Esophagus squamous epithelium (tissue), 5 donors: ENCODE measurements around the gene CLDN1. TPM values are rescaled to one million over a fixed set of nuclear protein-coding genes. Genes with fewer than 3 reads are reported as not detected.

Source experiments
- DNase-seq: peaks from one replicate; lab custom pipeline; 2025; lab: John Stamatoyannopoulos, UW
- H3K27ac ChIP-seq, 4 donors: fragments of 200-600 bp; sonication (generic); one replicate each; pipeline ENCODE4 v1.5.1; 2016 to 2019; ENCODE audit warnings: mild to moderate bottlenecking in 1 of 4
- H3K27me3 ChIP-seq, 4 donors: fragments of 200-600 bp; sonication (generic); 1 replicate in 3 of 4; 2 replicates in 1 of 4; pipeline versions ENCODE4 v1.5.1 to v1.6.0; 2017 to 2021; ENCODE audit warnings: antibody characterized with exemption in 1 of 4
- H3K36me3 ChIP-seq, 3 donors: fragments of 200-600 bp; sonication (generic); one replicate each; pipeline ENCODE4 v1.5.1; 2016 to 2019
- H3K4me1 ChIP-seq, 3 donors: fragments of 200-600 bp; sonication (generic); one replicate each; pipeline ENCODE4 v1.5.1; 2017 to 2019
- H3K4me3 ChIP-seq, 4 donors: fragments of 200-600 bp; sonication (generic); 1 replicate in 3 of 4; 2 replicates in 1 of 4; pipeline ENCODE4 v1.5.1; 2016 to 2019; ENCODE audit warnings: mild to moderate bottlenecking in 2 of 4, moderate library complexity in 1 of 4
- H3K9me3 ChIP-seq, 3 donors: fragments of 200-600 bp; sonication (generic); one replicate each; pipeline ENCODE4 v1.5.1; 2016 to 2019
- CTCF ChIP-seq, 6 experiments: fragments of 450-650 bp in 4 of 6; fragments of 200-600 bp in 2 of 6; sonication (generic) in 2 of 6; IDR thresholded peaks; one replicate each; pipeline ENCODE4 v1.5.1; 2016 to 2019; ENCODE audit warnings: antibody characterized with exemption in 6 of 6, mild to moderate bottlenecking in 4 of 6, moderate library complexity in 4 of 6
- POLR2A ChIP-seq, 4 donors: fragments of 450-650 bp; IDR thresholded peaks; one replicate each; pipeline ENCODE4 v1.6.1; 2017; ENCODE audit warnings: antibody characterized with exemption in 4 of 4, mild to moderate bottlenecking in 4 of 4, moderate library complexity in 3 of 4
- WGBS, 2 donors: methylation state at CpG; one replicate each; pipeline ENCODE4 v1.1.5; 2018; 5-methylcytosine and 5-hydroxymethylcytosine counted together
- intact Hi-C: fragments of 100-400 bp; cut with DNase I; formaldehyde crosslinking; loops from one replicate; pipeline ENCODE4 v1.15.0; 2022
- total RNA-seq, 4 donors: library from RNA; depleted of rRNA; stranded (reverse); fragments of >200 nt; gene quantifications; one replicate each; pipeline ENCODE4 v1.1.0, GENCODE V29; 2016
- donor health status: DM: yes; HTN: yes; CAD: no.

The CLDN1 gene
- total RNA-seq, 4 donors from 2014 or later: 34.8 to 59.6 (median 45.4) TPM

DNA sequence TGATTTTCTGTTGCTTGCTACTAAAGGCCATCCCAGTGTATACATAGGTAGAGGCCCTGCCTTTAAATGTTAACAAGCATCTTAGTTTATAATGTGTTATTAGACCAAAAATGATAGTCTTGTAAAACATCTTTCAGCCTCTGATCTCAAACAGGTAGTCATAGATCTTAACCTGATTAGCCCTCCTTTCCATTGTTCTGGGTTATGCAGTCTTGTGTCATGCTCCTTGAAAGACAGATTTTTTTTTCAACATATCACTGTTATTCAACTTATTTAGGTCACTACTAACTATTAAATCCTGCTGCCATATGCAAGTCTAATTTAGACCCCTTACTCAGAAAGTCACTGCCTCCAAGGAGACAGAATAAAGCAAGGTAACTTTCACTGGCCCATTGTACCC, 46.6 kb upstream of the CLDN1 start:
- Histone ChIP-seq H3K27me3 (no peaks in the 10 kb centered on the region), H3K4me1 (peaks cover 3 to 69% (median 6%) of the 10 kb centered on the region in 3 donors), H3K9me3 (no peaks in the 10 kb centered on the region), H3K27ac (peak overlapping the region in 3 of 4 donors; percentile 80 to 86 (median 86)), H3K36me3 (no peaks in the 10 kb centered on the region), H3K4me3 (no peak overlapping the region)
- no peak for DNase-seq
- TF ChIP-seq CTCF (IDR thresholded peaks at IDR 0.05) (no peak), POLR2A (IDR thresholded peaks at IDR 0.05) (no peak)
- intact Hi-C loops: no loop called here

DNA sequence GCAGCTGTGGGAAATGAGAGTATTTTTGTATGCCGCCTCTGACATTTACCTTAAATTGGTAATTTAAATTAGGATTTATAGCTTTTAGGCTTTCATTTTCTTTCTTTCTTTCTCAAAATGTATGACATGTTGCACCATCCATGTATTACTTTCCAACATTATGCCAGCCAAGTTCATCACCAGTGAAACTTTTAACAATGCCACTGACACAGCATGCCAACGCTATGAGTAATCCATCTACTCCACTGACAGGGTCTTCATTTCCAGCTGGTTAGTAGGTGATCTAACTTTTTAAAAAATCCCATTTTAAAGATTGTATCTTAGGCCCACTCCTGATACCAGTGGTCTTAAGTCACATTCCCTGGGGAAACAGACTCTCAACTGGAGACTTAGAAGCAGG, 43.9 kb upstream of the CLDN1 start:
- no peak for DNase-seq
- Histone ChIP-seq H3K4me1 (peaks cover 6 to 59% (median 9%) of the 10 kb centered on the region in 3 donors), H3K36me3 (no peaks in the 10 kb centered on the region), H3K9me3 (no peaks in the 10 kb centered on the region), H3K27ac (no peak overlapping the region), H3K27me3 (no peaks in the 10 kb centered on the region), H3K4me3 (no peak overlapping the region)
- 21 to 50% methylated on average over 2 of the region's 2 CpGs for WGBS, 2 donors
- TF ChIP-seq POLR2A (IDR thresholded peaks at IDR 0.05): no peak
- TF ChIP-seq CTCF (IDR thresholded peaks at IDR 0.05): no peak
- intact Hi-C loops: no loop called here

- no peaks in the 10 kb centered on the region for H3K27me3 ChIP-seq
- TF ChIP-seq CTCF (IDR thresholded peaks at IDR 0.05) (no peak), POLR2A (IDR thresholded peaks at IDR 0.05) (no peak)
- H3K4me3 ChIP-seq: no peak overlapping the region
- no peak overlapping the region for H3K27ac ChIP-seq
- WGBS, 2 donors: 75 to 85% methylated on average over 9 of the region's 9 CpGs
- no peaks in the 10 kb centered on the region for H3K9me3 ChIP-seq
- intact Hi-C loops: no loop called here
- peaks cover 0 to 32% (median 6%) of the 10 kb centered on the region in 3 donors for H3K4me1 ChIP-seq
- DNase-seq: no peak
- no peaks in the 10 kb centered on the region for H3K36me3 ChIP-seq
Measured at GRCh38 chr3:190362258-190362657, 40.0 kb upstream of the CLDN1 start.

DNA sequence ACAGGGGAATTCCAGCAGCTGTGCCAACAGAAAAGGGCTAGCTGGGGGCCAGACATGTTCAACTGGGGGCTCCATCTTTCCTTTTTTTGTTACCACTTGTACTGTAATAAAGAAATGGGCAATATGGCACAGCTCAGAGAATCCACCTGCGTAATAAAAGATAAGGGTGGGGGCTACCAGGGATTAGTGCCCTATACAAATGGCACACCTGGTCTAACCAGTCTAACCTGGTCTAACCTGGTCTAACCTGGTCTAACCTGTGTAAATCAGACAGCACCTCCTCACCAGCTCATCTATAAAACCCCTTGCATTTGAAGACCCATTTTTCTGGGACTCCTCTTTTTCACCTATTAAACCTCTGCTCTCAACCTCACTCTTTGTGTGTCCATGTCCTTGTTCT, 39.5 kb upstream of the CLDN1 start:
- Histone ChIP-seq H3K4me3 (no peak overlapping the region), H3K4me1 (peaks cover 0 to 36% (median 6%) of the 10 kb centered on the region in 3 donors), H3K27ac (no peak overlapping the region), H3K27me3 (no peaks in the 10 kb centered on the region), H3K36me3 (no peaks in the 10 kb centered on the region), H3K9me3 (no peaks in the 10 kb centered on the region)
- TF ChIP-seq POLR2A (IDR thresholded peaks at IDR 0.05) (no peak), CTCF (IDR thresholded peaks at IDR 0.05) (no peak)
- DNase-seq: no peak
- intact Hi-C loops: no loop called here
- WGBS, 2 donors: 47 to 57% methylated on average over 1 of the region's 1 CpG

GRCh38 chr3:190360228-190360627, 38.0 kb upstream of the CLDN1 start:
- 86 to 91% methylated on average over 2 of the region's 2 CpGs for WGBS, 2 donors
- Histone ChIP-seq H3K4me1 (peaks cover 0 to 27% (median 6%) of the 10 kb centered on the region in 3 donors), H3K9me3 (no peaks in the 10 kb centered on the region), H3K4me3 (no peak overlapping the region), H3K36me3 (no peaks in the 10 kb centered on the region), H3K27ac (no peak overlapping the region), H3K27me3 (no peaks in the 10 kb centered on the region)
- no peak for DNase-seq
- intact Hi-C loops: no loop called here
- TF ChIP-seq CTCF (IDR thresholded peaks at IDR 0.05): no peak
- no peak for TF ChIP-seq POLR2A (IDR thresholded peaks at IDR 0.05)
